HG02938 (cell line): Measurements from ENCODE around the gene PPP1R17.
A peak's percentile ranks its signal among the peaks of the same experiment; 100 is the strongest.

Source experiments
- ATAC-seq: cut with Tn5 transposase; IDR thresholded peaks from one replicate; pipeline ENCODE4 v1.9.1; 2021; ENCODE audit warnings: mild to moderate bottlenecking, moderate library complexity; ENCODE audit not compliant: unreplicated experiment

PPP1R17 gene

DNA sequence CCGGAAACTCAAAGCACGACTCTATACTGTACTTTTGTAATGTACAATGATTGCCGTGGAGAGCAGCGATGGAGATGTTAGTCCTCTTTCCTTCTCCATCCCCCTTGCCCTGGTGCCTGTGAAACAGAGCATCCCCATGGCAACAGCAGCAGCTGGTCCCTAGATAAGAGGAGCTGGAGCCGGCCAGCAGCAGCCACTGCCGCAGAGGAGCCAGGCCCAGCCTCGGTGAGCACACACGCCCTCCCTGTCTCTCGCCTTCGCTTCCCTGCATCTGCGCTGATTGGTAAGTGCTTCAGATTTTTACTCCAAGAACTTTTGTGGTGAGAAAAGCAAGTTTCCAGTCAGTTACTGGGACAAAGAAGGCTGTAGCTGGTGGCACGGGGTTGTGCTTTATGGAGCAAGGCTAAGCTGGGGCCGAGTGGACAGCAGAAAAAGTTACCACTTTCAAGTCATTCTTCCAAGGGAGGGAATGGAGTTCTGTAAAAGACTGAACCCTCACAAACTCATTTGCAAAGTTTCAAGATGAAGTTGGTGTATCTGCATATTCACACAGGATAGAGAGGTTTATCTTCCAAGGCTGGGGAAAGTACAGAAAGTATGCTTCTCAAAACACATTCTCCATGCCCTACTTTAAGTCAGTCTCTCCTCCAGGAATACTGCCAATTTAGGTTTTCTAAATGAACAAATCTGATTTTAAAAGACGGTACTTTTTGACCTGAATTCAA lies at the start of gene PPP1R17:
Gene PPP1R17 (plus strand): TSS at position 192 of the 725 bp plus-strand sequence. CDS start 5,227 bp downstream, outside the sequence.
- ATAC-seq = no peak

DNA sequence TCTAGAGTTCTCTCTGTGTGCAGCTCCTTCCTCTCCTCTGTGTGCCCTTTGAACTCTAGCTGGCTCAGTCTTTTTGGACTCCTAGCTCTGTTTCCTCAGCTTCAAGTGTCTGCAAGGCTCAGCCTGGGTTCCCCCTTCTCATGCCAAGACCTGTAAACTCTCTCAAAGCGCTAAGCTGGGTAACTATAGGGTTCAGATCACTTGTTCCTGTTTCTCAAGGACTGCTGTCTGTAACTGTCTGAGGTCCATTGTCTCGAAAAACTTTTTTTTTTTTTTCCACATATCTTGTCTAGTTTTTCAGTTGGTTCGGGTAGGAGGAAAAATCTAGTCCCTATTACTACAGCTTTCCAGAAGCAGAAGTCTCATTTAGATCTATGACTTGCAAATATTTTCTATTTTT lies 46.6 kb upstream of the PPP1R17 start:
- no peak for ATAC-seq

DNA sequence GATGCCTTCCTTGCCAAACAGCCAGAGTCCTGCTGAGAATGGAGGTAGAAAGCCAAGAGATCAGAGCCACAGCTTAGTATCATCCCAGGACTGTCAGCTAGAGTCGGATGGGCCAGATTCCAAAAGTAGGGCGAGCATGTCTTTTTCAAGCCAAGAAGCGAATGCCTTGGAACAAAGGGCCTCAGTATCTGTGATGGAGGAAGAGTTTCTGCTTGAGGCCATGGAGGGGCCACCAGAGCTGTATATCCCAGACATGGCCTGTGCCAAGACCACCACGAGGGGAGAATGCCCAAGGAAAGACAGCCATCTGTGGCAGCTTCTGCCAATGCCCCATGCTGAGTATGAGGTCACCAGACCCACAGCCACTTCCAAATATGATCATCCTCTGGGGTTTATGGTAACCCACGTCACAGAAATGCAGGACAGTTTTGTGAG lies 44.3 kb upstream of the PPP1R17 start:
- no peak for ATAC-seq

DNA sequence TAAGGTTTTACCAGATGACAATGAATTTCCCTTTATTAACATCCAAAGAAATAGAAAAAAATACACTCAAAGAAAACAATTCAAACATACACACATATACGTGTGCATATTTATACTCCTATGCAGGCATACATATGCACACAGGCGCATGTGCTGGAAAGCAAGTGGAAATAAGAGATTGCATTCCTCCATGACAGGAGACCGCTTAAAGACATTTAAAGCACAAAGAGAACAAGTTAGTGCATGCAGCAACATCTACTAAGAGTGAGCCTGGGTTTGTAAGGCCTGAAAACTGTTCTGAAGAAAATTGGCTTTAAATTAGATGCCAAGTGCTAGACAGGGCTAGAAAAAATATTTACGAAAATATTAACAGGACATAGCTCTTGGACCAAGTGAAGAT lies 40.1 kb upstream of the PPP1R17 start:
- ATAC-seq = no peak

DNA sequence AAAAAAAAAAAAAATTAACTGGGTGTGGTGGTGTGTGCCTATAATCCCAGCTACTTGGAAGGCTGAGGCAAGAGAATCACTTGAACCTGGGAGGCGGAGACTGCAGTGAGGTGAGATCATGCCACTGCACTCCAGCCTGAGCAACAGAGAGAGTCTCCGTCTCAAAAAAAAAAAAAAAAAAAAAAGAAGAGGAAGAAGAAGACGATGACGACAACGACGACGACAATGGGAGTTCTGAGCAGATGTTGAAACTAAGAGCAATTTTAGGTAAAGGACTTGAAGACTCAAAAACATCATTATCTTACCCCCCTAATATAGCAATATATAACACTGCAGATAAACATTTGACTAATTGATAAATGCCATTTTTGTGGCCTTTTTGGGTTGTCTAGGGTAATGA lies 39.5 kb upstream of the PPP1R17 start:
- ATAC-seq = no peak

DNA sequence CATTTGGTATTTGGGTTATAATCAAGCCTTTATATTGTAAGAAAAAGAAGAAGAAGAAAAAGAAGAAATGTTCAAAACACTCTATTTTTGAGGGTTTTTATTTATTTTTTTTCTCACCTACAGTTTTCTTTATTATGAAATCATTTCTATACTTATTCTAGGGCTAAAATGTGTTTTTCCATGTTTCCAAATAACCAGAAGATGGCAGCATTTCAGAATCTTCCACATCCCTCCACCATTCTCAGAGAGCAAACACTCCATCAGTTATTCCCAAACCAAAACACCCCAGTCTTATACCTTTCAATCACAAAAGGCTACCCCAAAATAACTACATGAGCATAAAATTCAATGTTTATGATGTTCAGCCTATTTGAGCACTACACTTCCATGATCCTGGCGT lies 38.7 kb upstream of the PPP1R17 start:
- no peak for ATAC-seq

DNA sequence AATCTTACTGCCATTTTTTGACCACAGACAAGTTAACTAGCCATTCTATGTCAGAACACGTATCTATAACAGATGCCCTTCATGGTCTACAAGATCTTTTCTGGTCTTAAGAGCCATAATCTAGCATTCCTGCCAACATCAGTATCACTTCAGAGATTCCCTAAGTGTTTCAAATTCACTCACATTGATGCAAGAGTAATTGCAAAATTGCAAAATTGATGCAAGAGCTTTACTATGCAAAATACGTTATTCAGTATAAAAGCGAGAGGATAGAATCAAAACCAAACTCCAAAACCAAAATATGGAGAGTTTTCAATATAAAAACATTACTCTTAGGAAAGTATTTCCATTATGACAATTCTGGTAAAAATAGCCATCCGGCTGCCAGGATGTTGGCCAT lies 38.1 kb upstream of the PPP1R17 start:
- ATAC-seq = no peak

DNA sequence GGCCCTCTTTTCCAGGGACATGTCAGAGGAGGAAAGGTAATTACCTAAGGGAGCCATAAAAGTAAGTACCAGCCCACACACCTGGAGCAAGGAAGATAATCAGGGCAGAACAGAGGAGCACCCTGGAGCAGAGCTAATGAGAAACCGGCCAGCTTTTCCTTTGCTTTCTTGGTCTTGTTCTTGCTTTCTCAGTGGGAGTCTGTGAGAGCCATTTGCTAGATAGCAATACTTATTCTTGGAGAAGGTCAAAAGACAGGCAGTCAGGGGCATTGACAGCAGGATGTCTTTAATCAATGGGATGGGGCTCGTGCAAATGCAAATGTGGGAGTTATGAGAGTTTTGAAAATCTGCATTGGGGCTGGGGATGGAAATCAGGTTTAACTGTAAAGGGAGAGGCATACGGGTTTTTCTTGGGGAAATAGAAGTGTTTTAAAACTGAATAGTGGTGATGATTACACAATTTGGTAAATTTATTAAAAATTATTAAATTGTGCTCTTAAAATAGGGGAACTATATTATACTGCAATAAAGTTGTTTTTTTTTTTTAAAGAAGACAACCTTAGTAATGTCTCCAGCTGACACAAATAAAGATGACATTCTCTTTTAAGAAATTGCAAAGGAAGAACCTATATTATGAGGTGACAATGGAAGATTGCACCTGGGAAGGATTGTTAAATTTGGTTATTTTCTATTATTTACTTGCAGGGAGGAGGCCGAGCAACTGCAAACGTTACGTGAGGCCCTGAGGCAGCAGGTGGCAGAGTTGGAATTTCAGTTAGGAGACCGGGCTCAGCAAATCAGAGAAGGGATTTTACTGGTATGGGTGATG lies 35.6 kb upstream of the PPP1R17 start:
- ATAC-seq = no peak

DNA sequence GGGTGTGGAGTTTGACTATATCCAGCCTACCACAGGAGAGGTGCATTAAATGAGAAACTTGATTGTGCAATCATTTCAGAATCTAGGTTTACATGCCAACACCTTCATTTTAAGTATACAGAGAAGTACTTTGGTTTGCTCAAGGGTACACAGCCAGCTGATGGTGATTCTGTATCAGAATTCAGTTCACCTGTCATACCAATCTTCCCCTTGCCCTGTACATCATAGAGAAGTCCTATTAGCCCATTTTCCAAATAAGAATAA lies 35.0 kb upstream of the PPP1R17 start:
- ATAC-seq = no peak

DNA sequence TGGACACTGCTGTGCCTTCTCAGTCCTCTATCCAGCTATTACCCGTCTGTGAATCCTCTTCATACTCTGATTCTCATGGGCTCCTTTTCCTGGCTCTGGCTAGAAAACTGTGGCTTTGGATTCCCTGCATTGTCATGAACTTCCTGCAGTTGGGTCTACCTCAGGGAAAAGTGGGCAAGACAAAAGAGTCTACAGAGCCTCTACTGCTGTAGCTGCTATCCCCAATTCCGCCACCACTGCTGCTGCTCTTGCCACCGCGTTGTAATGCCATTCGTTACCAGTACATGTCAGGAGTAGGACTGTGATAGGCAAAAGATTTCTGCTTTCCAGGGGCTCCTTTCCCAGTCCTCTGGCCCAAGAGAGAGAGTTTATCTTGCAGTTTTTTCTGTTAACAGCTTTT lies 23.9 kb upstream of the PPP1R17 start:
- ATAC-seq = no peak

DNA sequence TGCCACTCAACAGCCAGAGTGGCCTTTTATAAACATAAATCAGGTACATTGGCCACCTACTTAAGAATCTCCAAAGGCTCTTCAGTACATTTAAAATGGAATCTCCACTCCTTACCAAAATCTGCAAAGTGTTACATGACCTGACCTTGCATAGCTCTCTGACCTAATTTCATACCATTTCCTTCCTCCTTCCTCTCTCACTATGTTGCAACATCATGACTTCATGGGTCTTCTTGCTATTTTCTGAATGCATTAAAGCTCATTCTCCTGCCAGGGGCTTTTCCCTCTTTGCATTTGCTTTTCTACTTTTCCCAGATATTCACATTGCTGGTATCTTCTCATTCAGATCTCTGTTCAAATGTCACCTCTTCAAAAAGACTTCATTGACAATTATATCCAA lies 22.1 kb upstream of the PPP1R17 start:
- ATAC-seq = no peak

DNA sequence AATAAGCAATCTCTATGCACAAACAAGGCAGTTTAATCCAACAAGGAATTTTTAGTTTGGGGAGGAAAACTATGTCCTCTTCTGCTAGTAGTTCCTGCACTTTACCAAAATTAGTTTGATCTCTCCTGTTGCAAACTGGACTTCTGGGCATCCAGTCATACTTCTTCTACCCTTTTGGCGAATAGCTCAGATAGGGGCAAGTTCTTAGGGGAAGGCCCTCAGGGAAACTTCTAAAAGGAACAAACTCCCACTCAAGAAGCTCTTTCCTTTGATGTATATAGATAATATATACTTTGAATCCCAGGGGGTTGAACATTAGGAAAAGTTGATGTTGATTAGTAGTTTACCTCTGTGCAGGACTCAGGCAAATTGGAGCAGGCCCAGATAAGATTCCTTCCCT lies 21.5 kb upstream of the PPP1R17 start:
- ATAC-seq = no peak

DNA sequence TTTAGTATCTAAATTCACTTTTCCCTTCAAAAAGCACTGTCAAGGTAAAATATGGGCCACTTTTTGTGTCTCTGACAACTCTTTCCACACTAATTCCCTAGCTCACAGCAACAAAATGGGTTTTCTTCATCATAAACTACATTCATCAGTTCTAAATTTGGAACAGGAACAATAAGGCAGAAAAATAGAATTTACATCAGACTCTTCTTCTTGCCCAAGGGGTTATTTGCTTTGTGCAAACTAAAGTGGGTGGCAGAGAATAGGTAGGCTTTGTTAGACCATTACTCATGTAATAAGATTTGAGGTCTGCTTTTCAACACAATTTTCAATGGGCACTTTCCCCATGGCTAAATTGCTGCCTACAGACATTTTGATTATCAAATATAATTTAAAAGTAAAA lies 17.6 kb upstream of the PPP1R17 start:
- no peak for ATAC-seq

DNA sequence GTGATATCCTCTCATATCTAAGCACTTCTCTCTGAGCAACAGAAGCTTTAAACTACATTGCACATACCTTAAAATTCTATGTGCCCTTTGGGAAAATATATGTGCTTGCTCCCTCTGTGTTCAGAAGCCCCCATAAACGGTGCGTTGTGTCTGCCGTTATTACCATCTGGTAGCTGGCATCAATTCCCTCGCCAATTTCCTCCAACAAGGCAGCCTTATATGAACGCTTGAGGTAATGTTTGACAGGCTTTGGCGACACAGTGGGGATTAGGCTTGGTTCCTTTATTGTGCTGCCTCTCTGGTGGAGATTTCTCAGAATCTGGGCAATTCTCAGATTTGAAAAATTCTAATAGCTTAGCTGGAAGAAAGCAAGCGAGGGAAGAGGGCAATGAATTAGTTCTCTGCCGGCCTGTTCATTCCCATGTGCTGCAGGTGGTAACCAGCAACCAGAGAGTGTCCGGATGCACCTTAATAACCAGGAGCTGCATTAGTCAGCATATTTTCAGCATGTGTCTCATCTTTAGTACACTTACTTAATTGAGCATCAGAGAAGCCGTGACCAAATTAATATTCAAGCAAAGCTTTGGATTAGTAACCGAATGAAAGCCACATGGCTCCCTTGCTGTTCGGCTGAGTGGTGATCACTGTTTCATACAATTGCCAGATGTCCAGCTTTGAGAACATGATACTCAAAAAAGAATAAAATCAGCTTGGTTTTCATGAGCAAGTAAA lies 7.3 kb upstream of the PPP1R17 start:
- ATAC-seq = no peak

DNA sequence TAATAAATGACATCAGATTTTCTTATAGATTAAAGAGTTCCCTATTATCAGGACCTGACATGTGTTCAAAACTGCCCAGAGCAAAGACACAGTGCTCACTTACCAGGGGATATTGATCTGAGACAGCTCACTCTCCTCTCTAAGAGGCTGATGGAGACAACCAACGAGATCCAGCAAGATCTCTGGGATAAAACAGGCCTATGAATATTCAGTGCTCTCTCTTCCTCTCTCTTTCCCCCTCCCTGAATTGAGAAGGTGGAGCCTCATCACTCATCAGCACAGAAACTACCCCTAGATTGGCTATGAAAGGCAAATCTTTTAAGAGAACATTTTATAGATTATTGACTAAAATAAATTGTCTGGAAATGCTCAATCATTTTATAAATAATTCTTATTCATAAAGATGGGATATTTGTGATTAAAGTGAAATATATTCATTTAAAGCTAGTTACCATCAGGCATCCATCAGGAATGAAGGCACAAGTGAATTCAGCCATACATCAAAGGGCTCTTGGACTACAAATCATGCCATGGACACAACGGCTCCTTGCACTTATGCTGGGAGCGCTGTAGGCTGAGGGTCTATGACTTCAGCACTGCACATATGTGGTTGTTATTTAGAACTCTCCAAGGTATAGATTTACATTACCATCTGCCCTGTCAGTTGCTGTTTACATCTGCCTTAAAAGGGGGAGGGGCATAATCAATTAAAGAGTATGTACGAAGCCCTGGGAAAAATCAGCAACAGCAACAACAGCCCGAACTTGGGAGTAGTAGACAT lies 3.4 kb upstream of the PPP1R17 start:
- no peak for ATAC-seq

DNA sequence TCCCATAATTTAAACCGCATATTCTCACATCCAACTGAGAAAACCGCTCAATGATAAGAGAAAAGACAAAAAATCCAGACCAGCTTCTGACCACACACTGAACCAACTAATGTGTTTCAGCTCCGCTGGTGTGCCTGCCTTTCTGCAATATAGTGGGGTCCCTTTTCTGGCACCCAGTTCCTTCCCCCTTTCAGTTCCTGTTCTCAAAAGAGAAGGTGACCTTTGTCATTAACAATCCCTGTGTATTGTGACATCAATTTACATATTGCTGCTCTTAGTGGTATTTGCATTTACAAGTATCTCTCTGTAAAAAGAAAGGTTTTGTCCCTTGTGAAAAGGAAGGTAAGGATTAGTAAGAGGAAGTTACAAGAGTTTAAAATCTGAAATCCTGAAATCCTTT lies 1.4 kb downstream of the PPP1R17 start:
- ATAC-seq = peak; percentile 91

DNA sequence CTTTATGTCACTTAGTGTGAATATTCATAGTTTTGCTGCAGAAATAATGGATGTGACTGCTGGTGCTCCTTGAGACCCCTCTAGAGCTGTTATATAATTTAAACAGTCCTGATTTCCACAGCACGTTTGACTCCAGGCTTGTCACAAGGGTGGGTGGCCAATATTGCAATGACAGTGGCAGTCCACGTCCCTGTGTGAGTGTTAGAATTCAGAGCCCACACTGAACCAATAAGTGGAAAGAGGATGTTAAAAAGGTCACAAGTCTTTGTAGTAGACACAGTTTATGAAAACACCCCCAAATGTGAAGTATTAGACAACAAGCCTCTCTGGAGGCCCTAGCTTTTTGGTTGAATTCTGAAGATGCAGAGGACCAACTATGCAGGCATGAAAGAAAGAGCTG lies 2.0 kb downstream of the PPP1R17 start:
- no peak for ATAC-seq

DNA sequence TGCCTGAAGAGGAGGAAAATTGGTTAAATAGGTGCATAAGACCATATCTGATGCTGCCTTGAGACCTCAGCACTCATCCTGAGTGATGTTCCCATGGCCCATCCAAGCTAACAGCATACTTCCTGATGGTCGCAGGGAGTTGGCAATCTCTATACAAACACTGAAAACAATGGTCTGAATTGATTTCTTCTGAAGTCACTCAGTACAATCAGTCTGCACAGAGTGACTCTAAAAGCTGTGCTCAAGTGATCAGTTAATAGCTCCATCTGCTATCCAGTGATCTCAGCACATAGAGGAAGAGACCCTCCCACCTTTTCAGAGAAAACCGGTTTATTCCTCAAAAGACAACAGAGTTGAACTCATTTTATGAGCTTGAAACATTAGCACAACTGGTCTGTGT lies 3.9 kb downstream of the PPP1R17 start:
- no peak for ATAC-seq

DNA sequence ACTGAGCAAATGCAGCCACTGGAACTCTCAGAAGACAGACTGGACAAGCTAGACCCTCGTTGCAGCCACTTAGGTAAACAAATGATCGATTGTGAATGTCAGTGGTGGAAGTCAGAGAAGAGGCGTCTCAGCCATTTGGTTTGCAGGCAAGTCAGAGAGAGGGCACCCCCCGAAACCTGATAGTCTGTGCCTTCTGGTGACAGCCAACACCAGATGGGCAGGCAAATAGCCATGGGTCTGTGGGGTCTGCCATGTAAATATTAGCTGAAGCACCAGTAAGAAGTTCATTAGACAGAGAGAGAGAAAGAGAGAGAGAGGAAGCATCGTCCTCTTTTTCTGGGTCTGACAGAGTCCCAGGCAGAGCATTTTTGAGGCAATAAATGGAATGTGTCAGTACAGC lies 5.4 kb downstream of the PPP1R17 start:
- ATAC-seq = no peak

DNA sequence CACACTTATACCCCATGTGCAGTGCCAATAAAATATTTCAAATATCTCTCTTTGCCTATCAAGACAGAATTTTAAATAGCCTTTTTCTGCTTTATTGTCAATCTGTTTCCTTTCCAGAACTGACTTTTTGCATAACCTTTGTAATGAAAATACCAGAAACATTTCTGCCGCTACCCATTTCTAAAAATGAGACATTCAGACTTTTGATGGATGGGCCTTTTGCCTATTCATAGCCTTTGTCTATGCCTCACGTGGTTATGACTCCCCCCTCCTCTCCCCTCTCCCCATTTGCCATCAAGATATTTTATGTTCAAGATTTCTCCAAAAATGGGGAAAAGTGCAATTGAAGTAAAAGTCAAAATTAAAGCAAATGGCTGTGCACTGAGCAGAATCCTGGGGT lies 5.9 kb downstream of the PPP1R17 start:
- ATAC-seq = no peak
